Stimulated activated CD4-positive, alpha-beta T cell treated with anti-CD3 and anti-CD28 coated beads, Interleukin-15, amount 100 ng/mL, for 48 hours (primary cell): ENCODE measurements around the gene CD244.

Source experiments
- DNase-seq, 2 donors: peaks; one replicate each; pipeline ENCODE4 v3.0.0-alpha.2; 2020; ENCODE audit warnings: low read depth in 2 of 2

CD244 gene

GRCh38 chr1:160781914-160782689, 80.6 kb downstream of the CD244 start:
- DNase-seq: no peak

GRCh38 chr1:160781186-160781766, 81.4 kb downstream of the CD244 start:
- no peak for DNase-seq

- DNase-seq: no peak
These were observed 82.3 kb downstream of the CD244 start for GRCh38 chr1:160780398-160780755.
